GM21619 (cell line): ENCODE results near the gene PRKN.
"Not testable (repeated sequence)": the region's sequence is repeated elsewhere in the genome, so short reads cannot be mapped to it uniquely, and the experiment has no call there.

ENCODE experiments used
- ATAC-seq: cut with Tn5 transposase; IDR thresholded peaks from one replicate; pipeline ENCODE4 v1.9.1; 2021; ENCODE audit not compliant: unreplicated experiment

PRKN gene

DNA sequence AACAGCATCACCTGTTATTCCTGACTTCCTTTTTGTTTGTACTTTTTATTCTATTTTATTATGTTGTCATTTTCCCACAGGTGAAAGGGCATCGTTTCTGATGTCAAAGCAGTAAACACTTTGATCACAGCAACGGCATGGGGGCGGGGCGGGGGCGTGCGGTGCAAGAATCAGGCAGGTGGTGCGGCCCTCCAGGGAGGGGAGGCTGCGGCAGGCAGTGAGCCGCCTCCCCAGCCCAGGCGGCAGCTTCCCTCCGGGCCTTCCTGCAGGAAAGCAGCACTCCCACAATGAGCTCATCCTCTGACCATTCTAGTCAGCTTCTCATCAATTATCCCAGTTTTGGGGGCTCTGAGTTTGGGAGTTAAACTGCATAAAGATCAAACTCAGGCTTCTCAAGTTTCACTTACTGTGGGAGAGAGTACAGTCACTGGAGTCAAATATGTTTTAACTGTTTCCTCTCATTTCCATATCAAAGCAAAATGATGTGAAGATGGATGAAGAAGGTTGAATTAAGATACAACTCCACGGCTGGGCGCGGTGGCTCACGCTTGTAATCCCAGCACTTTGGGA lies 845.3 kb downstream of the PRKN start:
- ATAC-seq: no peak

- no peak for ATAC-seq
These were observed 847.5 kb downstream of the PRKN start for GRCh38 chr6:161880056-161880455.

- no peak for ATAC-seq
These were observed 851.3 kb downstream of the PRKN start for GRCh38 chr6:161876231-161876630.

DNA sequence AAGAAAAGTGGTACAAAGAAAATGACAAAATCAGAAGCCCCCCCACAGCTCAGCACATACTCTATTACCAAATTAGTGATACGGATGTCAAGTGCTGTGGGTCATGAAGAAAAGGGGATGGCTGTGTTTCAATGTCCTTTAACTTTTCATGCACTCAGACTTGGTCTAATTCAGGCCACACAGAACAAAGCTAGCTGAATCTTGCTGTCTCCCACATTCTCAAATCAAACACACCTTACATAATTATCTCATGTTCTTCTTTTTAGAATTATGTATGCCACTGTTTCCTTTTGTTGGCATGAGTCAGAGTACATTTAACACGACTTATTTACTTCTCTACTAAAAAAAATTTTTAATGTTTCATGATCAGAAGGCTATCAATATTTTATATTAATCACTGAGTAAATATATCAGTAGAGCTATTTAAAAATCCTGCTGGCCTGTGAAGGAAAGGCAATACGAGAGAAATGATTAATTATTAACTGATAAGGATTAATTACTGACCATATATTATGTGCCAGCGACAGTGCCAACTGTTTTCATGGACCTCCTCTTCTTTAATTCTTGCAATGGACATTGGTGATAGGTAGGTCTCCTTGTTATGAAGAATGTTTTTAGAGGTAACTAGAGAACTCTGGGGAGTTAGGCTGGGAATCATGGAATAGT lies 857.2 kb downstream of the PRKN start:
- no peak for ATAC-seq

- ATAC-seq: no peak
These were observed 858.1 kb downstream of the PRKN start for GRCh38 chr6:161869491-161869890.

DNA sequence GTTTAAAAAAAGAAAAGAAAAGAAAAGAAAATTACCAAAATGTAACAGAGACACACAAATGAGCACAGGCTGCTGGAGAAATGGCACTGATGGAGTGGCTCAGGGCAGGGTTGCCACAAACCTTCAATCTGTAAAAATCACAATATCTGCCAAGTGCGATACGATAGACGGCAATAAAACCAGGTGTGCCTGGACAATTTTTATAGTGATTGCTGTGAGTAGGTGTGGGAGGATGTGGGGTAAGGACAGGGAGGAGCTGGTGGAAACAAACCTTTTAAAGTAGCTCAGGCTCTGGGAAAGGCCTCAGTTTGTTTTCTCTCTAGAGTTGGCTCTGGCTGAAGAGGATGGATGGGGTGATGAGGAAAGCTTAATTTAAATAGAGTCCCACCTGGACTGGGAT lies 861.0 kb downstream of the PRKN start:
- ATAC-seq: no peak

DNA sequence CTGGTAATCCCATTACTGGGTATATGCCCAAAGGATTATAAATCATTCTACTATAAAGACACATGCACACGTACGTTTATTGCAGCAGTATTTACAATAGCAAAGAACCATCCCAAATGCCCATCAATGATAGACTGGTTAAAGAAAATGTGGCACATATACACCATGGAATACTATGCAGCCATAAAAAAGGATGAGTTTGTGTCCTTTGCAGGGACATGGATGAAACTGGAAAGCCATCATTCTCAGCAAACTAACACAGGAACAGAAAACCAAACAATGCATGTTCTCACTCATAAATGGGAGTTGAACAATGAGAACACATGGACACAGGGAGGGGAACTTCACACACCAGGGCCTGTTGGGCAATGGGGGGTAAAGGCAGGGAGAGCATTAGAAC lies 866.5 kb downstream of the PRKN start:
- not testable (repeated sequence) for ATAC-seq

DNA sequence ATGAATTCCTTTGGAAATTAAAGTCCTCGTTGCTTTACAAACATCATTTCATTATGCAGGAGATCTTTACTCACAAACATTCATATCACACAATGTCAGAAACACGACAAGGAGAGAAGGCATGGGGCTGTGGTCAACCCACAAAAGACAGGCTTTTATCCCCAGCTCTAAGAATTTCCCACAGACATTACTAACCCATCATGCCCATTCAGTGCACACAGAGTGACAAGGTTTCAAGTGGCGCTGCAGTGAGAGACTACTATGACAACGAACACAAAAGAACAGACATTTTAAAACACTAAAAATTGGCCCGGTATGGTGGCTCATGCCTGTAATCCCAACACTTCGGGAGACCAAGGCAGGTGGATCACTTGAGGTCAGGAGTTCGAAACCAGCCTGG lies 873.9 kb downstream of the PRKN start:
- ATAC-seq: no peak

DNA sequence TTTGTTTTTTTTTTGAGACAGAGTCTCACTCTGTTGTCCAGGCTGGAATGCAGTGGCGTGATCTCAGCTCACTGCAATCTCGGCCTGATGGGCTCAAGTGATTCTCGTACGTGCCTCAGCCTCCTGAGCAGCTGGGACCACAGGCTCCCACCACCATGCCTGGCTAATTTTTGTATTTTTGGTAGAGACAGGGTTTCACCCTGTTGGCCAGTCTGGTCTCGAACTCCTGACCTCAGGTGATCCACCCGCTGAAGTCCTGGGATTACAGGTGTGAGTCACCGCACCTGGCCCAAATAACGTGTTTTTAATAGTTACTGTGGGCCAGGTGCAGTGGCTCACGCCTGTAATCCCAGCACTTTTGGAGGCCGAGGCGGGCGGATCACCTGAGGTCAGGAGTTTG lies 876.1 kb downstream of the PRKN start:
- not testable (repeated sequence) for ATAC-seq

- no peak for ATAC-seq
These were observed 877.0 kb downstream of the PRKN start for GRCh38 chr6:161850562-161850961.

DNA sequence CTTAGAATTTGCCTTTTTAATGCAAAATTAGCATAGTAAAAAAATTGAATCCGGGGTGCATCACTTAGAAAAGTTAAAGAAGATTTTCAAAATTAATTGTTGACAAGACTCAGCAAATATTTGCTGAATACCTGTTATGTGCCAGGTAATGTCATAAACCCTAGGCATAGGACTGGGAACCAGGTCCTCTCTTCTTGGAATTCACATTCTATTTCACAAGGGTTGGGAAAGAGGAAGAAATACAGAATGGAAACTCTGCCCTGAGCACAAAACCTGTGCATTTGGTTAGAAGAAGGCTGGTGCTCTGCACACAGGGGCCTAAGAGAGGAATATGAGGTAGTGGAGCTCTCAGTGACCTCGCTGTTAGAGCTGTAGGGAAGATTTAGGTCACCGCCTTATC lies 879.9 kb downstream of the PRKN start:
- no peak for ATAC-seq

DNA sequence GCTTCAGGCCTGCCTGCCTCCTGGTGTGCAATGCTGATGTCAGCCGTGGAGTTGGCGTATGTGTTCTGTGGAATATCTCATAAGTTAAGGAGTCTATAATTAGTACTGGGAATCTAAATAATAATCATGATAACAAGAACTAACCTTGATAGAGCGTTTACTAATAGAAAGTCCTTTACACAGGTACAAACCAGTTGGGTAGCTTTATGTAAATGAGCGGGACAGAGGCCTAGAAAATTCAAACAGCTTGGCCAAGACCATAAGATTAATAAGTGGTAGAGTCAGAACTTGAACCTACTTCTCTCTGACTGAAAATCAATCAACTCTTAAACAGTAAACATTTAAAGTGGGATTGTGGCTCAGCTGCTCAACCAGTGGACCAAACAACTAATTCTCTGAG lies 882.8 kb downstream of the PRKN start:
- no peak for ATAC-seq

DNA sequence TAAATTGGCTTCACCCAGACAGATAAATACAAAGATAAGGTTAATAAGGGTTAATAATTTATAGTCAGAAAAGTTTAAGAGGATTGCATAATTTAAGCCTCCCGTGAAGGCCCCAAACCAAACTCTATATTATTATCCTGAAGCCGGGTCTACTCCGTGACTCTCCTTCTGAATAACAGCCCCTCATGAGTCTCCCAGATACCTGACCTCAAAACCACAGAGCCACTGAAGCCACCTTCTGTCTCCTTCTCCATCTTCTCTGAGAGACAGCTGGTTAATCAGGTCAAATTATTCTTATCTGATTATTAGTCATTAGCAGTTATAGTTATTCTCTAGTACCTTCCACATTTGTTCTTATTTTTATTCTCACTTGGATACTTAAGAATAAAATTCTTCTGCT lies 884.5 kb downstream of the PRKN start:
- no peak for ATAC-seq

- no peak for ATAC-seq
These were observed 887.2 kb downstream of the PRKN start for GRCh38 chr6:161840380-161840779.

GRCh38 chr6:161838306-161839035 lies 889.1 kb downstream of the PRKN start:
- no peak for ATAC-seq

DNA sequence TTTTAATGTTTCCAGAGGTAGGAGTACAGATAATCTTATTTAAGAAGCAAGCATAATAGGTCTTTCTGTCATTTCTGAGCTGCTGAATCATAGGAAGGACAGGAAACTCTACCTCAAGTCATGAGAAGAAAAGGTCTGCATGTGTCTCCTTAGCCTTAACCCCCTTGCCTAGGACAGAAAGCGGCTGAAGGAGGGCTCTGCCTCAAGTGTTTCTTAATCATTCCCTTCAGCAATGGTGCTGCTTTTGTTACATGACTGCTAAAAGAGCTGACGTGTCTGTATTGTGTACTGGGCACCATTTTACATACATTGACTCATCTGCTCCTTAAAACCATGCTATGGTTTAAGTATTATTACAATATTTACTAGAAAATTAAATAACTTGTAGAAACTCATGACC lies 889.7 kb downstream of the PRKN start:
- no peak for ATAC-seq

GRCh38 chr6:161837449-161837735 lies 890.2 kb downstream of the PRKN start:
- ATAC-seq: no peak

- no peak for ATAC-seq
These were observed 890.7 kb downstream of the PRKN start for GRCh38 chr6:161836643-161837448.

DNA sequence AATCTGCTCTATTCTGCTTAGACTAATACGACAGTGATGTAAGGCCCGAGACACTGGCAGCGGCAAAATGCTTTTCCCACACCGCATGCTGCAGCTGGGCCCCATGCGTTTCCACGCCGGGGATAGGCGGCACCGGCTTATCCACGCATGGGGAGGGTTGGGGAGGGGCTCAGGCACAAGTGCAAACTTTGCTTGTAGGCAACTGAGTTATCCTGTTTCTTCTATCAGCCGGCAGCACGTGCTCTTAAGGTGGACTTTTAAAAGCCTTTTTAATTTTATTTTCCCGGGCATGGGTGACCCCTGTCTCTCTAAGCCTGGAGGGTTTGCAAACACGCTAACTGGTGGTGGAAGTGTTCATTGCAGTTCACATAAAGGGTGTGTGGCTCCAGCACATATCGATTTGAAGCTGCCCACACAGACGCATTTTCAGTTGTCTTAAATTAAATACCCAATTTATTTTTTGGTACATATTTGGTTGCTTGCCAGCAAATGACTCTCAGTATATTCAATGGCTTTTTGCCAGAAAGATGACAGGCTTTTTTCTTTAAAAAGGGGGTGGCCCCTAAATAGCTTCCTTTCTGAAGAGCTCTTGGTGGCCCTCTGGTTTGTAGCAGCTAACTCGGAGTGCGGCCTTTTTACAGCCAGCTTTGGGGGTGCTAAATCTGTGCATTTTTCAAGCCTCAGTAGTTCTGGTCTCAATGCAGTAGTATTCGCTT lies 891.9 kb downstream of the PRKN start:
- ATAC-seq: no peak

- no peak for ATAC-seq
These were observed 893.1 kb downstream of the PRKN start for GRCh38 chr6:161834426-161834825.
